ENCODE data around the gene RHOF. TPM values are rescaled to one million over a fixed set of nuclear protein-coding genes. Genes with fewer than 3 reads are reported as not detected.

Gene RHOF
- total RNA-seq, 1 donor from 2014 or later = 28.7 TPM

DNA sequence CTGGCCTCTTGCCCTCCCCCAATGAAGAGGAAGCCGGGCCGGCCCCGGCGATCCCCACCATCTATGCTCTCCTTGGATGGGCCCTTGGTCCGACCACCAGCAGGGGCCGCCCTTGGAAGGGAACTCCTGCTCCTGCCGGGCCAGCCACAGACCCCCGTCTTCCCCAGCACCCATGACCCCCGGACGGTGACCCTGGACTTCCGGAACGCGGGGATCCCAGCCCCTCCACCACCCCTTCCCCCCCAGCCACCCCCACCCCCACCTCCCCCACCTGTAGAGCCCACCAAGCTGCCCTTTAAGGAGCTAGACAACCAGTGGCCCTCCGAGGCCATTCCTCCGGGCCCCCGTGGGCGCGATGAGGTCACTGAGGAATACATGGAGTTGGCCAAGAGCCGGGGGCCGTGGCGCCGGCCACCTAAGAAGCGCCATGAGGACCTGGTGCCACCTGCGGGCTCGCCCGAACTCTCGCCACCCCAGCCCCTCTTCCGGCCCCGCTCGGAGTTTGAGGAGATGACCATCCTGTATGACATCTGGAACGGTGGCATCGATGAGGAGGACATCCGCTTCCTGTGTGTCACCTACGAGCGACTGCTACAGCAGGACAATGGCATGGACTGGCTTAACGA, 29.7 kb upstream of the RHOF start:
- no peaks in the 10 kb centered on the region for H3K27me3 ChIP-seq (ENCODE audit: low read depth)

DNA sequence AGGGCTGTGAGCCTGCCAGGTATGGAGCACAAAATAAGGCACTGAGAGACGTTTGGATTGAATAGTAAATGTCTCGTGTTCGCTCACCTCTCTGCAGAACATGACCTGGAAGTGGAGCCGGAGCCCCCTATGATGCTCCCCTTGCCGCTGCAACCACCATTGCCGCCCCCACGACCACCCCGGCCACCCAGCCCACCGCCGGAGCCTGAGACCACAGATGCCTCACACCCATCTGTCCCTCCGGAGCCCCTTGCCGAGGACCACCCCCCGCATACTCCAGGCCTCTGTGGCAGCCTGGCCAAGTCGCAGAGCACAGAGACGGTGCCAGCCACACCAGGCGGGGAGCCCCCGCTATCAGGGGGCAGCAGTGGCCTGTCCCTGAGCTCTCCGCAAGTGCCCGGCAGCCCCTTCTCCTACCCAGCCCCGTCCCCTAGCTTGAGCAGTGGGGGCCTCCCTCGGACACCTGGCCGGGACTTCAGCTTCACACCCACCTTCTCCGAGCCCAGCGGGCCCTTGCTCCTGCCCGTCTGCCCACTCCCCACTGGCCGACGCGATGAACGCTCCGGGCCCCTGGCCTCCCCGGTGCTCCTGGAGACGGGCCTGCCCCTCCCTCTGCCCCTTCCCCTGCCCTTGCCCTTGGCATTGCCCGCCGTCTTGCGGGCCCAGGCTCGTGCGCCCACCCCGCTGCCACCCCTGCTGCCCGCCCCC, 29.1 kb upstream of the RHOF start:
- no peak for ATAC-seq

More for the DNA sequence above, 29.7 kb upstream of the RHOF start:
- TF ChIP-seq, protein P1, sequence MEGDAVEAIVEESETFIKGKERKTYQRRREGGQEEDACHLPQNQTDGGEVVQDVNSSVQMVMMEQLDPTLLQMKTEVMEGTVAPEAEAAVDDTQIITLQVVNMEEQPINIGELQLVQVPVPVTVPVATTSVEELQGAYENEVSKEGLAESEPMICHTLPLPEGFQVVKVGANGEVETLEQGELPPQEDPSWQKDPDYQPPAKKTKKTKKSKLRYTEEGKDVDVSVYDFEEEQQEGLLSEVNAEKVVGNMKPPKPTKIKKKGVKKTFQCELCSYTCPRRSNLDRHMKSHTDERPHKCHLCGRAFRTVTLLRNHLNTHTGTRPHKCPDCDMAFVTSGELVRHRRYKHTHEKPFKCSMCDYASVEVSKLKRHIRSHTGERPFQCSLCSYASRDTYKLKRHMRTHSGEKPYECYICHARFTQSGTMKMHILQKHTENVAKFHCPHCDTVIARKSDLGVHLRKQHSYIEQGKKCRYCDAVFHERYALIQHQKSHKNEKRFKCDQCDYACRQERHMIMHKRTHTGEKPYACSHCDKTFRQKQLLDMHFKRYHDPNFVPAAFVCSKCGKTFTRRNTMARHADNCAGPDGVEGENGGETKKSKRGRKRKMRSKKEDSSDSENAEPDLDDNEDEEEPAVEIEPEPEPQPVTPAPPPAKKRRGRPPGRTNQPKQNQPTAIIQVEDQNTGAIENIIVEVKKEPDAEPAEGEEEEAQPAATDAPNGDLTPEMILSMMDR (IDR thresholded peaks at IDR 0.05) = no peak
- H3K4me3 ChIP-seq = no peak overlapping the region
- H3K36me3 ChIP-seq = peaks cover 87% of the 10 kb centered on the region
- no peaks in the 10 kb centered on the region for H3K9me3 ChIP-seq
- H3K27ac ChIP-seq = no peak overlapping the region
- DNase-seq (no peak), ATAC-seq (no peak)
- no peaks in the 10 kb centered on the region for H3K4me1 ChIP-seq
- intact Hi-C loops (cut with DNase I) = no loop called here

DNA sequence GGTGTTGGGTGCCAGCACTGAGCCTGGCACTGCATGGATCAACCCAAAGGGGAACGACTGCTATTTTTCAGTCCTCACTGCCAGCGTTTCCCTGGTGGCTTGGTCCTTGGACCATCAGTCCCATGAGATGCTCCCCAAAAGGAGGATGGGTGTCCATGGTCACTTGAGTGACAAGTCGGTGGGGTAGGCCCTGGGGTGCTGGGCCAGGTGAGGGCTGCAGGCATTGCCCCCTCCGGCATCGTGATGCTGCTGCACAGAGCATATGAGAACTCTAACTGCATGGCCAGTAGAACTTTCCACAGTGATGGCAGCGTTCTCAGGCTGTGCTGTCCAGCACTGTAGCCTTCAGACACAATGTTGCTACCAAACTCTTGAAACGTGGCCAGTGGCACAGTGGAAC, 26.6 kb upstream of the RHOF start:
- intact Hi-C loops (cut with DNase I) = no loop called here
- no peaks in the 10 kb centered on the region for H3K9me3 ChIP-seq
- no peak overlapping the region for H3K27ac ChIP-seq
- no peaks in the 10 kb centered on the region for H3K4me1 ChIP-seq
- no peak for ATAC-seq
- no peaks in the 10 kb centered on the region for H3K27me3 ChIP-seq (ENCODE audit: low read depth)
- peaks cover 93% of the 10 kb centered on the region for H3K36me3 ChIP-seq
- no peak overlapping the region for H3K4me3 ChIP-seq
- DNase-seq = no peak
- TF ChIP-seq, protein P1 (IDR thresholded peaks at IDR 0.05) = no peak

More for the DNA sequence above, 29.1 kb upstream of the RHOF start:
- Histone ChIP-seq H3K27ac (no peak overlapping the region), H3K4me3 (no peak overlapping the region), H3K27me3 (ENCODE audit: low read depth) (no peaks in the 10 kb centered on the region), H3K36me3 (peaks cover 87% of the 10 kb centered on the region), H3K4me1 (no peaks in the 10 kb centered on the region), H3K9me3 (no peaks in the 10 kb centered on the region)
- no peak for DNase-seq
- TF ChIP-seq, protein P1 (IDR thresholded peaks at IDR 0.05) = no peak
- intact Hi-C loops (cut with DNase I) = no loop called here

DNA sequence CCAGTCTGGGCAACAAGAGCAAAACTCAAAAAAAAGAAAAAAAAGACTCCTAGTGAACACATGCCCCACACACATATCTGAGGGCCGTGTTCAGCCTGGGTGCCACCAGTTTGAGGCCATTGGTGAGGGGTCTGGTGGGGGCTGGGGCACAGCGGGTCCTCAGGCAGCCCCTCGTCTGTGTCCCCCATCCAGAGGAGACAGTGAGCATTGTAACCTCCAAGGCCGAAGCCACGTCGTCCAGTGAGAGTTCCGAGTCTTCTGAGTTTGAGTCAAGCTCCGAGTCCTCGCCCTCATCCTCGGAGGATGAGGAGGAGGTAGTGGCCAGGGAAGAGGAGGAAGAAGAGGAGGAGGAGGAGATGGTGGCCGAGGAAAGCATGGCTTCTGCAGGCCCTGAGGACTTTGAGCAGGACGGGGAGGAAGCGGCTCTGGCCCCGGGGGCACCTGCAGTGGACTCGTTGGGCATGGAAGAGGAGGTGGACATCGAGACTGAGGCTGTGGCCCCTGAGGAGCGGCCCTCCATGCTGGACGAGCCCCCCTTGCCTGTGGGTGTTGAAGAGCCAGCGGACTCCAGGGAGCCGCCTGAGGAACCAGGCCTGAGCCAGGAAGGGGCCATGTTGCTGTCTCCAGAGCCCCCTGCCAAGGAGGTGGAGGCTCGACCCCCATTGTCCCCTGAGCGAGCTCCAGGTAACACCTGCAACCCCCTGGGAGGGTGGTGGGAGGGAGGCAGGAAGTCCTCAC, 25.9 kb upstream of the RHOF start:
- intact Hi-C loops (cut with DNase I) = no loop called here
- Histone ChIP-seq H3K4me1 (no peaks in the 10 kb centered on the region), H3K9me3 (no peaks in the 10 kb centered on the region), H3K27me3 (ENCODE audit: low read depth) (no peaks in the 10 kb centered on the region), H3K36me3 (peaks cover 97% of the 10 kb centered on the region), H3K4me3 (no peak overlapping the region), H3K27ac (no peak overlapping the region)
- ATAC-seq (no peak), DNase-seq (no peak)
- TF ChIP-seq, protein P1 (IDR thresholded peaks at IDR 0.05) = no peak

DNA sequence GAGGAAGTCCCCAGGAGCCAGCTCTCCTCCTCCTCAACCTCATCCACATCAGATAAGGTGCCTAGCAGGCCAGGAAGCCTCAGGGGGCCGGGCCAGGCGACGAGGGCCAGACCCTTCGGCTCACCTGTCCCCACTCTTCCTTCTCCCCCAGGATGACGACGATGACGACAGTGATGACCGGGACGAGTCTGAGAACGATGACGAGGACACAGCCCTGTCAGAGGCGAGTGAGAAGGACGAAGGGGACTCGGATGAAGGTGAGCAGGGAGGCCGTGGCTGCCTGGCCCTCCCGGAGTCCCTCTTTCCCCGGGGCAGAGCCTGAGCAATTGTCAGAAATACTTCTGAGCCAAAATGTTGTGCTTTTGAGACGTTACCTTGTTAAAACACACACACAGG, 24.2 kb upstream of the RHOF start:
- intact Hi-C loops (cut with DNase I) = no loop called here
- Histone ChIP-seq H3K27ac (no peak overlapping the region), H3K9me3 (no peaks in the 10 kb centered on the region), H3K4me1 (peaks cover 13% of the 10 kb centered on the region), H3K27me3 (ENCODE audit: low read depth) (no peaks in the 10 kb centered on the region), H3K36me3 (peaks cover 87% of the 10 kb centered on the region), H3K4me3 (no peak overlapping the region)
- ATAC-seq = no peak
- no peak for DNase-seq
- TF ChIP-seq, protein P1 (IDR thresholded peaks at IDR 0.05) = no peak
